Measurements from ENCODE around the gene PADI2. TPM values are rescaled to one million over a fixed set of nuclear protein-coding genes. Genes with fewer than 3 reads are reported as not detected.
A peak's percentile ranks its signal among the peaks of the same experiment; 100 is the strongest.

Gene PADI2
- total RNA-seq, 1 donor from 2014 or later = 3.5 TPM

DNA sequence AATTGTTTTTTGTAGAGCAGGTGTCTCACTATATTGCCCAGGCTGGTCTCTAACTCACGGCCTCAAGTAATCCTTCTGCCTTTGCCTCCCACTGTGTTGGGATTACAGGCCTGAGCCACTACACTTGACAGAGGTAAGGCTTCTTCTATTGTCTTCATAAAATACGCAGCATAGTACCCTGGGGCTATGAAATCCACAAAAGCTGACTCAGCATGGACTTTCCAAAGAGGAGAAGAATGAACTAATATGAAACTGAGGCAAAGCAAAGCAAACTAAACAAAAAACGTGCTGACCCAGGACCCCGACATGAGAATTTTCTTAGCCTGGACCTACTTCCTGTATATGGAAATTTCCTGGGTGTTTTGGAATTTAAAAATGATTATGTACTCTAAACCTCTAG is 89.0 kb downstream of the PADI2 start:
- Mint-ChIP-seq H3K27me3 (no peaks in the 10 kb centered on the region), H3K27ac (no peak overlapping the region), H3K9me3 (no peaks in the 10 kb centered on the region), H3K4me1 (ENCODE audit: unreplicated experiment) (no peaks in the 10 kb centered on the region), H3K4me3 (no peak overlapping the region), H3K36me3 (peaks cover 13% of the 10 kb centered on the region)
- DNase-seq (ENCODE audit: extremely low spot score, unreplicated experiment) = no peak
- TF ChIP-seq, protein P1, sequence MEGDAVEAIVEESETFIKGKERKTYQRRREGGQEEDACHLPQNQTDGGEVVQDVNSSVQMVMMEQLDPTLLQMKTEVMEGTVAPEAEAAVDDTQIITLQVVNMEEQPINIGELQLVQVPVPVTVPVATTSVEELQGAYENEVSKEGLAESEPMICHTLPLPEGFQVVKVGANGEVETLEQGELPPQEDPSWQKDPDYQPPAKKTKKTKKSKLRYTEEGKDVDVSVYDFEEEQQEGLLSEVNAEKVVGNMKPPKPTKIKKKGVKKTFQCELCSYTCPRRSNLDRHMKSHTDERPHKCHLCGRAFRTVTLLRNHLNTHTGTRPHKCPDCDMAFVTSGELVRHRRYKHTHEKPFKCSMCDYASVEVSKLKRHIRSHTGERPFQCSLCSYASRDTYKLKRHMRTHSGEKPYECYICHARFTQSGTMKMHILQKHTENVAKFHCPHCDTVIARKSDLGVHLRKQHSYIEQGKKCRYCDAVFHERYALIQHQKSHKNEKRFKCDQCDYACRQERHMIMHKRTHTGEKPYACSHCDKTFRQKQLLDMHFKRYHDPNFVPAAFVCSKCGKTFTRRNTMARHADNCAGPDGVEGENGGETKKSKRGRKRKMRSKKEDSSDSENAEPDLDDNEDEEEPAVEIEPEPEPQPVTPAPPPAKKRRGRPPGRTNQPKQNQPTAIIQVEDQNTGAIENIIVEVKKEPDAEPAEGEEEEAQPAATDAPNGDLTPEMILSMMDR (conservative IDR thresholded peaks at IDR 0.05) = no peak

- H3K36me3 Mint-ChIP-seq = peaks cover 17% of the 10 kb centered on the region
- H3K4me1 Mint-ChIP-seq (ENCODE audit: unreplicated experiment) = no peaks in the 10 kb centered on the region
- no peaks in the 10 kb centered on the region for H3K27me3 Mint-ChIP-seq
- TF ChIP-seq, protein P1 (conservative IDR thresholded peaks at IDR 0.05) = no peak
- DNase-seq (ENCODE audit: extremely low spot score, unreplicated experiment) = no peak
- H3K4me3 Mint-ChIP-seq = no peak overlapping the region
- no peak overlapping the region for H3K27ac Mint-ChIP-seq
- no peaks in the 10 kb centered on the region for H3K9me3 Mint-ChIP-seq
Observed at GRCh38 chr1:17028662-17029188, 90.5 kb downstream of the PADI2 start.

DNA sequence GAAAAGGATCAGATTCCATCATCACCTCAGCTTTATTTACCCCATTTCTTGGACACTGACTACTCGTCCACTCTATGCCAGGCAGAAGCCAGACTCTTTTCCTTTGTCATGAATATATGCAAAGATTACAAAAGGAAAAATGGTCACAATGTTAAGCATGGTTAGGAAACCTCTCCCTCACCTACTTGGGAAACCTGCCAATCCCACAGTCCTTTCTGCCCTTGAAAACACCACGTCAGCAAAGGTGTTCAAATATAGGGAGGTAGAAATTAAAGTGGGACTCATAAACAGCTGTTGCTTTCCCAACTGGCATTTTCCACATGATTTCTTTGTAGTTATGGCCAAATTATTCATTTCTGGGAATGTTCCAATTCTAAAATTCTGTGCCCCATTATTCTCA is 91.4 kb downstream of the PADI2 start:
- Mint-ChIP-seq H3K27ac (no peak overlapping the region), H3K36me3 (peaks cover 17% of the 10 kb centered on the region)

DNA sequence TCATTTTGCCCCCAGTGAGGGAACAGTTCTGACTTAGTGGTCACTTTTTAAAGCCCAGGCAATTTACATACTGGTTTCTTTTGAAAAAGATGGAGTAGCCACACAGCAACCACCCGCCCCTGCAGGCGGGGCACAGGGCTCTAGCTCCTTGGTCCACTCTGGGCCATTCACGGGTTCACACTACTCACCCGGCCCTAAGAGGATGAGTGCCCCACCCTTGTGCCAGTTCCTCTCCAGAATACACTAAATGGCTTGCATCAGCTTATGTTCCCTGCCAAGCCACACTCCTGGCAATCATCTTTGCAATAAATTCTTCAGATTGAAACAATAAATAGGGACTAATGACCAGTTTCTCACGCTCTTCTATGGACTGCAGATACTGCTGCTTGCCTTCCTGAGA is 91.8 kb downstream of the PADI2 start:
- DNase-seq (ENCODE audit: extremely low spot score, unreplicated experiment) = no peak
- peaks cover 17% of the 10 kb centered on the region for H3K36me3 Mint-ChIP-seq
- H3K27ac Mint-ChIP-seq = no peak overlapping the region
- peaks cover 4% of the 10 kb centered on the region for H3K4me1 Mint-ChIP-seq (ENCODE audit: unreplicated experiment)
- H3K9me3 Mint-ChIP-seq = no peaks in the 10 kb centered on the region
- no peak overlapping the region for H3K4me3 Mint-ChIP-seq
- TF ChIP-seq, protein P1 (conservative IDR thresholded peaks at IDR 0.05) = no peak
- H3K27me3 Mint-ChIP-seq = no peaks in the 10 kb centered on the region

More for the DNA sequence above, 91.4 kb downstream of the PADI2 start:
- Mint-ChIP-seq H3K9me3 (no peaks in the 10 kb centered on the region), H3K4me3 (no peak overlapping the region), H3K27me3 (no peaks in the 10 kb centered on the region), H3K4me1 (ENCODE audit: unreplicated experiment) (peaks cover 4% of the 10 kb centered on the region)
- DNase-seq (ENCODE audit: extremely low spot score, unreplicated experiment) = no peak
- TF ChIP-seq, protein P1 (conservative IDR thresholded peaks at IDR 0.05) = no peak

DNA sequence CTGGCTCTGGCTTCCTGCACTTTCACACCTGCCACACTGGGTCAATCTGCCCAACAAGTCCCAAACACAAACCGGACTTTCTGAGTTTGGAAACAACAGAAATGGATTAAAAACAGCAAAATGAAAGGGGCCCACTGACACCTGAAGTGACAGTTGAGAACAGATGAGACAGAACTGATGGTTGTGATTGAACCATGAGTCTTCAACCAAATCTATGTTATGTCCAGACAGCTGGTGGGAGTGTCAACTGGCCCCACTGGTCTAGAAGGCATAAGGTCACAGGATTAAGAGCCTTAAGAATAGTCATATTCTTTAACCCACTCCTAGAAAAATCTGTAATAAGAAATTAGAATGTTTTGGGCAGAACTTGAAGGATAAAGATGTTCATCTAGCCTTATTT is 94.5 kb downstream of the PADI2 start:
- H3K36me3 Mint-ChIP-seq = peaks cover 17% of the 10 kb centered on the region
- H3K27me3 Mint-ChIP-seq = no peaks in the 10 kb centered on the region
- TF ChIP-seq, protein P1 (conservative IDR thresholded peaks at IDR 0.05) = no peak
- H3K27ac Mint-ChIP-seq = no peak overlapping the region
- H3K4me1 Mint-ChIP-seq (ENCODE audit: unreplicated experiment) = peaks cover 4% of the 10 kb centered on the region
- DNase-seq (ENCODE audit: extremely low spot score, unreplicated experiment) = no peak
- H3K4me3 Mint-ChIP-seq = no peak overlapping the region
- no peaks in the 10 kb centered on the region for H3K9me3 Mint-ChIP-seq

- Mint-ChIP-seq H3K27me3 (no peaks in the 10 kb centered on the region), H3K4me1 (ENCODE audit: unreplicated experiment) (peaks cover 4% of the 10 kb centered on the region), H3K36me3 (peaks cover 25% of the 10 kb centered on the region), H3K27ac (peak overlapping the region; percentile 2), H3K4me3 (no peak overlapping the region), H3K9me3 (no peaks in the 10 kb centered on the region)
- TF ChIP-seq, protein P1 (conservative IDR thresholded peaks at IDR 0.05) = peak; percentile 32
- no peak for DNase-seq (ENCODE audit: extremely low spot score, unreplicated experiment)
Observed at GRCh38 chr1:17023573-17023972, 95.7 kb downstream of the PADI2 start.
